K562 (cell line): ENCODE data around the gene ZER1. TPM values are rescaled to one million over a fixed set of nuclear protein-coding genes. Genes with fewer than 3 reads are reported as not detected.

ENCODE experiments used
- ATAC-seq: fragments of 200-7000 bp; cut with Tn5 transposase; 3 replicates; pipeline ENCODE4 v1.9.1; 2020; ENCODE audit warnings: moderate library complexity
- BruUV-seq: library from RNA; stranded (reverse); fragments of 400-500 nt; replicated peaks from 2 replicates; lab custom pipeline; 2021; lab: Mats Ljungman, UMichigan
- CTCF ChIA-PET: fragments of 300-600 bp; formaldehyde crosslinking; extraction: SDS; loops from one replicate; lab custom pipeline; 2021; ENCODE audit warnings: low intra/inter-chr PET ratio; lab: Yijun Ruan, JAX
- POLR2A ChIA-PET: fragments of 300-600, 350-650 bp; sonication (Branson Sonifier 250); formaldehyde crosslinking; extraction: SDS; loops from one replicate; lab custom pipeline; 2021; ENCODE audit warnings: antibody characterized with exemption, inconsistent platforms; lab: Yijun Ruan, JAX
- DNase-seq, 4 experiments: peaks; one replicate each; pipeline versions ENCODE4 v3.0.0 to v3.0.0-alpha.2; 2011 to 2018; ENCODE audit warnings: low spot score in 3 of 4, mixed read lengths in 3 of 4; ENCODE audit errors: extremely low read depth in 1 of 4
- FAIRE-seq: peaks from 2 replicates; lab custom pipeline; 2011; peaks lifted over from hg19 to GRCh38; lab: Jason Lieb, UNC
- H2AFZ ChIP-seq: 2 replicates; pipeline ENCODE4 v1.6.0; 2011; ENCODE audit warnings: low read depth, low read length, control low read depth, inconsistent platforms
- H3K27ac ChIP-seq: fragments of 200-600 bp; 3 replicates; pipeline ENCODE4 v1.8.0; 2011; ENCODE audit warnings: low read depth, mild to moderate bottlenecking, control low read depth, inconsistent platforms, low read length, moderate library complexity, mixed read lengths; ENCODE audit errors: extremely low read depth
- H3K27me3 ChIP-seq, 2 experiments: fragments of 300-600 bp in 1 of 2; 2 replicates in 1 of 2; 3 replicates in 1 of 2; pipeline versions ENCODE4 v1.6.0 to v1.8.0; 2011; ENCODE audit warnings: inconsistent platforms in 2 of 2, low read length in 2 of 2, mild to moderate bottlenecking in 1 of 2, mixed read lengths in 1 of 2, moderate library complexity in 1 of 2; ENCODE audit not compliant: control insufficient read depth in 2 of 2, insufficient read depth in 2 of 2
- H3K36me3 ChIP-seq: fragments of 300-600 bp; 3 replicates; pipeline ENCODE4 v1.8.0; 2011; ENCODE audit warnings: mild to moderate bottlenecking, low read length, inconsistent platforms; ENCODE audit not compliant: control insufficient read depth, insufficient read depth
- H3K4me1 ChIP-seq, 2 experiments: fragments of 200-600 bp in 1 of 2; replicated peaks in 1 of 2; 2 replicates in 1 of 2; 3 replicates in 1 of 2; pipeline versions ENCODE4 v1.5.1 to v1.8.0; 2011; ENCODE audit warnings: inconsistent platforms in 2 of 2, low read length in 2 of 2, mild to moderate bottlenecking in 1 of 2, mixed read lengths in 1 of 2, moderate library complexity in 1 of 2; ENCODE audit not compliant: control insufficient read depth in 2 of 2, insufficient read depth in 2 of 2
- H3K4me2 ChIP-seq: 2 replicates; pipeline ENCODE4 v1.6.1; 2011; ENCODE audit warnings: low read length, control low read depth, inconsistent platforms, mixed read lengths; ENCODE audit not compliant: insufficient read depth
- H3K4me3 ChIP-seq: fragments of 200-600 bp; sonication (generic), shearing (Covaris generic); 2 replicates; pipeline ENCODE4 v1.5.1; 2016; ENCODE audit warnings: control low read depth, inconsistent platforms
- H3K79me2 ChIP-seq: fragments of 200-600 bp; 3 replicates; pipeline ENCODE4 v1.8.0; 2011; ENCODE audit warnings: low read length, inconsistent platforms; ENCODE audit not compliant: control insufficient read depth, insufficient read depth
- H3K9ac ChIP-seq, 2 experiments: 2 replicates each; pipeline versions ENCODE4 v1.6.0 to v1.6.1; 2011; ENCODE audit warnings: low read depth in 2 of 2, low read length in 2 of 2, control low read depth in 1 of 2, inconsistent platforms in 1 of 2, mild to moderate bottlenecking in 1 of 2, mixed read lengths in 1 of 2; ENCODE audit not compliant: insufficient read depth in 1 of 2
- H3K9me1 ChIP-seq: one replicate; pipeline ENCODE4 v1.6.0; 2011; ENCODE audit warnings: inconsistent platforms, mild to moderate bottlenecking, low read length, moderate library complexity; ENCODE audit not compliant: control insufficient read depth, insufficient read depth
- H3K9me3 ChIP-seq: replicated peaks from 2 replicates; pipeline ENCODE4 v1.5.1; 2011; ENCODE audit warnings: low read depth, low read length, inconsistent platforms; ENCODE audit not compliant: control insufficient read depth, insufficient read depth
- H4K20me1 ChIP-seq: replicated peaks from 2 replicates; pipeline ENCODE4 v1.6.1; 2011; ENCODE audit warnings: low read length, inconsistent platforms, mixed read lengths; ENCODE audit not compliant: control insufficient read depth, insufficient read depth
- DEAF1 ChIP-seq: fragments of 450-650 bp; formaldehyde crosslinking; IDR thresholded peaks from 2 replicates; pipeline ENCODE4 v1.4.0; 2020; ENCODE audit warnings: mild to moderate bottlenecking, moderate library complexity
- MCM5 ChIP-seq: fragments of 450-650 bp; IDR thresholded peaks from 2 replicates; pipeline ENCODE4 v1.6.1; 2016; ENCODE audit warnings: low read depth
- SMARCB1 ChIP-seq: IDR thresholded peaks from 2 replicates; pipeline ENCODE4 v1.6.1; 2011; ENCODE audit warnings: improper control_type of control experiment, low read depth; ENCODE audit not compliant: insufficient read length
- TFAP4 ChIP-seq: sonication (generic); formaldehyde crosslinking; IDR thresholded peaks from 2 replicates; pipeline ENCODE4 v1.8.0; 2022; ENCODE audit warnings: missing genetic modification reagents, mild to moderate bottlenecking, moderate library complexity, borderline replicate concordance
- ZBTB8A ChIP-seq: fragments of 450-650 bp; IDR thresholded peaks from 2 replicates; pipeline ENCODE4 v1.6.1; 2018; ENCODE audit warnings: mild to moderate bottlenecking, moderate library complexity; ENCODE audit not compliant: partially characterized antibody
- ZFPM2 ChIP-seq: fragments of 250-450 bp; sonication (Bioruptor Pico); IDR thresholded peaks from 2 replicates; pipeline ENCODE4 v1.5.1; 2022; ENCODE audit warnings: mild to moderate bottlenecking
- ZMIZ1 ChIP-seq, 2 experiments: fragments of 150-350 bp in 1 of 2; IDR thresholded peaks; 2 replicates each; pipeline ENCODE4 v1.6.1; 2012 to 2016; ENCODE audit warnings: low read depth in 2 of 2, low read length in 2 of 2, mild to moderate bottlenecking in 1 of 2, moderate library complexity in 1 of 2
- ZNF740 ChIP-seq, 3 experiments: fragments of 200-800 bp in 1 of 3; sonication (Bioruptor generic) in 1 of 3; sonication (generic) in 1 of 3; formaldehyde crosslinking in 1 of 3; IDR thresholded peaks; 2 replicates each; pipeline versions ENCODE4 v1.6.1 to v1.8.0; 2016 to 2022; ENCODE audit warnings: mild to moderate bottlenecking in 2 of 3, missing compliant biosample characterization in 2 of 3, missing genetic modification characterization in 2 of 3, missing genetic modification reagents in 1 of 3
- WGBS: fragments of 100-300 bp; shearing (Covaris generic); methylation state at CpG from one replicate; pipeline ENCODE4 v1.1.6; 2016; ENCODE audit warnings: low coverage, mixed read lengths; ENCODE audit not compliant: insufficient coverage; ENCODE audit errors: missing lambda C conversion rate; 5-methylcytosine and 5-hydroxymethylcytosine counted together
- in situ Hi-C: fragments of 300-500 bp; cut with MboI; formaldehyde crosslinking; loops from 4 replicates; pipeline ENCODE4 v1.15.0; 2018; ENCODE audit warnings: inconsistent platforms, mixed read lengths
- intact Hi-C: fragments of 100-400 bp; cut with micrococcal nuclease; formaldehyde crosslinking; loops from 2 replicates; pipeline ENCODE4 v1.14.2; 2022
- polyA plus RNA-seq, 8 experiments: library from polyadenylated mRNA; depleted of rRNA in 4 of 8; stranded (reverse) in 5 of 8; unstranded in 3 of 8; fragments of >200 nt; fragmentation: Nextera tagmentation in 2 of 8; fragmentation: Illumina TruSeq in 1 of 8; extraction: Ambion mirVana in 2 of 8; extraction: Trizol in 1 of 8; gene quantifications; 2 replicates each; pipeline versions ENCODE4 v1.2.1 to v1.2.3, GENCODE V29; 2011 to 2014; ENCODE audit warnings: inconsistent platforms in 1 of 8, missing spikeins in 1 of 8
- total RNA-seq, 7 experiments: library from RNA; depleted of rRNA in 6 of 7; stranded (reverse); fragments of >200 nt in 6 of 7; fragmentation: Illumina TruSeq in 2 of 7; extraction: Trizol in 2 of 7; gene quantifications; 2 replicates each; pipeline versions ENCODE4 v1.2.1 to v1.2.3, GENCODE V29; 2011 to 2021; ENCODE audit warnings: low replicate concordance in 1 of 7

ZER1 gene
- total and polyA plus RNA-seq, 9 of the 15 experiments (the other 6 are each of a cell fraction or from before 2014, with no cell fraction given) = 0.07 to 10.7 (median 6.2) TPM

GRCh38 chr9:128819716-128820664 lies 48.3 kb upstream of the ZER1 start:
- peak; percentile 100 for FAIRE-seq
- H2AFZ ChIP-seq = no peak overlapping the region
- H3K27me3 ChIP-seq = no peaks in the 10 kb centered on the region
- POLR2A ChIA-PET = interaction anchor here (0.6 to 3.9 kb wide), 10 partner anchors 9 to 108 kb away, joined by 3 to 48 read pairs (median 3); partner anchors contain the start of gene SPOUT1
- intact Hi-C loops (loop anchor here (5.0 kb wide), 2 partner anchors 42 to 58 kb away; no protein-coding TSS in a partner anchor), in situ Hi-C loops (no loop called here)
- H3K4me1 ChIP-seq = peaks cover 4 to 60% of the 10 kb centered on the region in 2 experiments; a peak in 3 of 5 replicates
- DNase-seq = peak in 3 of 4 experiments; percentile 44 to 89 (median 77)
- peaks cover 51% of the 10 kb centered on the region for H3K36me3 ChIP-seq
- no peak overlapping the region; the same call in 2 of the 3 replicates for H3K27ac ChIP-seq
- CTCF ChIA-PET = interaction anchor here (0.6 kb wide), 1 partner anchor 42 kb away, joined by 3 read pairs; no protein-coding TSS in a partner anchor
- H4K20me1 ChIP-seq = peaks cover 14% of the 10 kb centered on the region
- peak overlapping the region; percentile 70 to 99 for H3K9ac ChIP-seq
- WGBS = 19% methylated on average over 18 of the region's 18 CpGs
- H3K79me2 ChIP-seq = peaks cover 20% of the 10 kb centered on the region
- peak; percentile 77 for ATAC-seq
- H3K9me3 ChIP-seq = no peaks in the 10 kb centered on the region
- TSS peak; percentile 78 for BruUV-seq
- no peaks in the 10 kb centered on the region for H3K9me1 ChIP-seq
- H3K4me3 ChIP-seq = peak overlapping the region; percentile 70; the same call in 1 of the 2 replicates
- peak overlapping the region; percentile 98 for H3K4me2 ChIP-seq
- TF ChIP-seq MCM5 (no peak), ZNF740 (CRISPR knock-in tag; IDR thresholded peaks at IDR 0.05) (peak; percentile 85; the same call in 1 of the 2 replicates), ZNF740 (tag; IDR thresholded peaks at IDR 0.05) (peak in 1 of 2 experiments; percentile 84; a peak in 2 of 4 replicates), SMARCB1 (no peak), DEAF1 (CRISPR knock-in tag) (no peak), ZMIZ1 (IDR thresholded peaks at IDR 0.05; ENCODE audit: low read depth in 2 of 2, low read length in 2 of 2) (no peak), ZFPM2 (CRISPR knock-in tag) (no peak), TFAP4 (CRISPR knock-in tag) (peak; percentile 7; the same call in 1 of the 2 replicates), ZBTB8A (no peak)
